Upper lobe of left lung (tissue), 4 donors: ENCODE data around the gene SMC1B.

Source experiments
- CTCF ChIP-seq, 6 experiments: fragments of 450-650 bp in 4 of 6; fragments of 200-600 bp in 2 of 6; sonication (generic) in 2 of 6; IDR thresholded peaks; one replicate each; pipeline ENCODE4 v1.5.1; 2016 to 2019; ENCODE audit warnings: antibody characterized with exemption in 6 of 6
- POLR2A ChIP-seq, 4 donors: fragments of 450-650 bp; IDR thresholded peaks; one replicate each; pipeline ENCODE4 v1.5.1; 2016 to 2017; ENCODE audit warnings: antibody characterized with exemption in 4 of 4, mild to moderate bottlenecking in 2 of 4

- no peak for TF ChIP-seq CTCF (IDR thresholded peaks at IDR 0.05)
- no peak for TF ChIP-seq POLR2A (IDR thresholded peaks at IDR 0.05)
Observed at GRCh38 chr22:45381348-45381747, 32.1 kb downstream of the SMC1B start.
